CD14-positive monocyte (primary cell): ENCODE data around the gene RPS19. TPM values are rescaled to one million over a fixed set of nuclear protein-coding genes. Genes with fewer than 3 reads are reported as not detected.

Experiments used
- DNase-seq, 3 donors: peaks; one replicate each; pipeline ENCODE4 v3.0.0-alpha.2; 2011 to 2022
- H2AFZ ChIP-seq: 2 replicates; pipeline ENCODE4 v1.6.0; 2012; ENCODE audit warnings: mild to moderate bottlenecking, low read depth, low read length, inconsistent platforms; ENCODE audit not compliant: insufficient read depth, poor library complexity, severe bottlenecking
- H3K27ac ChIP-seq, 2 donors: 1 replicate in 1 of 2; 2 replicates in 1 of 2; pipeline ENCODE4 v1.5.1; 2012 to 2013; ENCODE audit warnings: low read length in 2 of 2, control low read depth in 1 of 2, inconsistent platforms in 1 of 2, low read depth in 1 of 2, mild to moderate bottlenecking in 1 of 2
- H3K27me3 ChIP-seq, 2 donors: one replicate each; pipeline versions ENCODE4 v1.6.0 to v1.6.1; 2011 to 2013; ENCODE audit warnings: low read length in 2 of 2; ENCODE audit not compliant: control insufficient read depth in 2 of 2, insufficient read depth in 2 of 2
- H3K36me3 ChIP-seq, 2 donors: replicated peaks in 1 of 2; 1 replicate in 1 of 2; 2 replicates in 1 of 2; pipeline versions ENCODE4 v1.5.1 to v1.6.1; 2012 to 2013; ENCODE audit warnings: low read length in 2 of 2, control low read depth in 1 of 2, inconsistent platforms in 1 of 2, mild to moderate bottlenecking in 1 of 2; ENCODE audit not compliant: insufficient read depth in 2 of 2, control insufficient read depth in 1 of 2
- H3K4me1 ChIP-seq, 2 donors: 1 replicate in 1 of 2; 2 replicates in 1 of 2; pipeline versions ENCODE4 v1.5.1 to v1.6.1; 2012 to 2013; ENCODE audit warnings: low read length in 2 of 2, control low read depth in 1 of 2, inconsistent platforms in 1 of 2, mild to moderate bottlenecking in 1 of 2, moderate library complexity in 1 of 2; ENCODE audit not compliant: insufficient read depth in 2 of 2, control insufficient read depth in 1 of 2
- H3K4me2 ChIP-seq: replicated peaks from 2 replicates; pipeline ENCODE3; 2012; ENCODE audit warnings: low read length, moderate library complexity, mild to moderate bottlenecking; ENCODE audit not compliant: poor library complexity, severe bottlenecking; ENCODE audit errors: extremely low read depth
- H3K4me3 ChIP-seq, 3 experiments: fragments of 200-600 bp in 1 of 3; sonication (generic) in 1 of 3; replicated peaks in 1 of 3; 1 replicate in 2 of 3; 2 replicates in 1 of 3; pipeline ENCODE4 v1.5.1; 2011 to 2013; ENCODE audit warnings: low read length in 3 of 3, mild to moderate bottlenecking in 3 of 3, control low read depth in 2 of 3, low read depth in 2 of 3, inconsistent platforms in 1 of 3, moderate library complexity in 1 of 3
- H3K79me2 ChIP-seq: 2 replicates; pipeline ENCODE4 v1.6.0; 2012; ENCODE audit warnings: mild to moderate bottlenecking, control low read depth, inconsistent platforms, low read length, moderate library complexity; ENCODE audit not compliant: insufficient read depth
- H3K9ac ChIP-seq: 2 replicates; pipeline ENCODE4 v1.6.0; 2017; ENCODE audit warnings: low read length, mild to moderate bottlenecking; ENCODE audit not compliant: insufficient read depth, poor library complexity, severe bottlenecking
- H3K9me3 ChIP-seq, 2 donors: replicated peaks in 1 of 2; 1 replicate in 1 of 2; 2 replicates in 1 of 2; pipeline versions ENCODE4 v1.5.1 to v1.6.1; 2012 to 2013; ENCODE audit warnings: low read length in 2 of 2, control low read depth in 1 of 2; ENCODE audit not compliant: control insufficient read depth in 1 of 2, insufficient read depth in 1 of 2
- H4K20me1 ChIP-seq: 2 replicates; pipeline ENCODE4 v1.6.0; 2012; ENCODE audit warnings: mild to moderate bottlenecking, low read length, control low read depth, moderate library complexity; ENCODE audit not compliant: insufficient read depth
- H3K27ac Mint-ChIP-seq, 7 donors: one replicate each; pipeline ENCODE4 v1.8.0; 2020; ENCODE audit warnings: mild to moderate bottlenecking in 7 of 7, mixed read lengths in 7 of 7, moderate library complexity in 6 of 7, inconsistent platforms in 2 of 7
- H3K27me3 Mint-ChIP-seq, 3 donors: one replicate each; pipeline ENCODE4 v1.8.0; 2021 to 2022; ENCODE audit warnings: low read depth in 3 of 3, mild to moderate bottlenecking in 3 of 3, mixed read lengths in 3 of 3, moderate library complexity in 3 of 3, inconsistent platforms in 1 of 3
- H3K36me3 Mint-ChIP-seq, 2 donors: one replicate each; pipeline ENCODE4 v1.8.0; 2020; ENCODE audit warnings: mixed read lengths in 2 of 2, inconsistent platforms in 1 of 2, mild to moderate bottlenecking in 1 of 2
- H3K4me1 Mint-ChIP-seq: one replicate; pipeline ENCODE4 v1.8.0; 2020; ENCODE audit warnings: mild to moderate bottlenecking, mixed read lengths
- H3K4me3 Mint-ChIP-seq, 2 donors: one replicate each; pipeline ENCODE4 v1.8.0; 2020; ENCODE audit warnings: mild to moderate bottlenecking in 2 of 2, mixed read lengths in 2 of 2, moderate library complexity in 1 of 2
- H3K9me3 Mint-ChIP-seq, 7 donors: one replicate each; pipeline ENCODE4 v1.8.0; 2020 to 2022; ENCODE audit warnings: mixed read lengths in 7 of 7, mild to moderate bottlenecking in 6 of 7, moderate library complexity in 6 of 7, inconsistent platforms in 2 of 7
- WGBS: methylation state at CpG from one replicate; pipeline ENCODE4 v1.1.5; 2013; ENCODE audit warnings: missing lambda C conversion rate; ENCODE audit not compliant: insufficient coverage; 5-methylcytosine and 5-hydroxymethylcytosine counted together
- intact Hi-C, 2 donors: fragments of 100-400 bp; cut with micrococcal nuclease; formaldehyde crosslinking; loops; one replicate each; pipeline versions ENCODE4 v1.15.0 to v1.15.1; 2023
- polyA plus RNA-seq, 3 donors: library from polyadenylated mRNA; depleted of rRNA in 1 of 3; unstranded in 2 of 3; stranded (reverse) in 1 of 3; fragments of 300-500 nt in 2 of 3; fragments of >200 nt in 1 of 3; fragmentation: Illumina TruSeq in 2 of 3; gene quantifications; 1 replicate in 2 of 3; 2 replicates in 1 of 3; pipeline ENCODE4 v1.2.3, GENCODE V29; 2012 to 2021
- TF ChIP-seq, protein P1 (sequence below): fragments of 200-600 bp; IDR thresholded peaks from one replicate; pipeline ENCODE4 v1.8.0; 2022; ENCODE audit warnings: antibody characterized with exemption, mild to moderate bottlenecking

Gene RPS19
- polyA plus RNA-seq, 3 donors: 1,234 to 2,117 (median 1,424) TPM

DNA sequence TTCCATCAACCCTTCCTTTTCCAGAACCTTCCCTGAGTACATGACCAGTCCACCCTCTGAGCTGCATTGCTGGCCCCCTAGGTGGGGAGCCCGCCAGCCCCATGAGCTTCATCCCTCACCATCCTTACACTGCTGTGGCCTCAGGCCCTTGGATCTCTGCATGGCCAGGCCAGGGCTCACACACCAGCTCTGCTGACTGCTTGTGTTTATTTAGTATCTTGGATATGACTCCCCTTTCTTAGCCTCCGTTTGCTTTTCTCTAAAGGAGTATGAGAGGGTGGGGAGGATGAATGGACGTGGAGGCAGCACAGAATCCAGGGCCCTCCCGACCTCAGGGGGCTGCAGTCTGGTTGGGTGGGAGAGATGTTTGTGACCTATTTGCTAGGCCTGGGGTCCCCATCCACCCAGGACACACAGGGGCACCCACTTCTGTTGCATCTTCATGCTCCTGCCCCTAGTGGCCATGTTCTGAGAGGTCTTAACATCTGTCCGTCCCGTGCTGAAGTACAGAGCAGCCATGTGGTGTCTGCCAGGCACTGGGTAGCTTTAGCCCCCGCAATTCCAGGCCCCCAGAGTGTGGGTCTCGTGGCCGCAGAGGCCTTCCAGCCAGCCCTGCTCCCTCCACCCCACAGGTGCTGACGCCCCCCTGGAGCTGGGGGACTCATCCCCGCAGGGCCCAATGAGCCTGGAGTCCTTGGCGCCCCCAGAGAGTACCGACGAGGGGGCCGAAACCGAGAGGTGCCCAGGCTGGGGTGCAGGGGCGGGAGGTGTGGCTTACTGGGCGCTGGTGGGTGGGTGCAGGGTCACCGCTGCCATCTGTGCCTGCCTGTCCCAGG is 35.9 kb downstream of the RPS19 start:
- no peak for DNase-seq
- Mint-ChIP-seq H3K36me3 (peaks cover 65 to 89% of the 10 kb centered on the region in 2 donors), H3K4me1 (peaks cover 3% of the 10 kb centered on the region), H3K27me3 (peaks cover 0 to 2% (median 0%) of the 10 kb centered on the region in 3 donors), H3K4me3 (no peak overlapping the region), H3K9me3 (peaks cover 0 to 2% (median 0%) of the 10 kb centered on the region in 7 donors), H3K27ac (peak overlapping the region in 2 of 7 donors; percentile 27 to 73)
- WGBS: 83% methylated on average over 5 of the region's 19 CpGs
- intact Hi-C loops: no loop called here
- Histone ChIP-seq H3K36me3 (peaks cover 81 to 92% of the 10 kb centered on the region in 2 donors), H3K9me3 (no peaks in the 10 kb centered on the region), H4K20me1 (peaks cover 98% of the 10 kb centered on the region), H3K9ac (no peak overlapping the region), H2AFZ (no peak overlapping the region), H3K4me1 (no peaks in the 10 kb centered on the region), H3K4me2 (no peak overlapping the region), H3K79me2 (peaks cover 45% of the 10 kb centered on the region), H3K27me3 (no peaks in the 10 kb centered on the region), H3K4me3 (no peak overlapping the region), H3K27ac (no peak overlapping the region)
- TF ChIP-seq, protein P1, sequence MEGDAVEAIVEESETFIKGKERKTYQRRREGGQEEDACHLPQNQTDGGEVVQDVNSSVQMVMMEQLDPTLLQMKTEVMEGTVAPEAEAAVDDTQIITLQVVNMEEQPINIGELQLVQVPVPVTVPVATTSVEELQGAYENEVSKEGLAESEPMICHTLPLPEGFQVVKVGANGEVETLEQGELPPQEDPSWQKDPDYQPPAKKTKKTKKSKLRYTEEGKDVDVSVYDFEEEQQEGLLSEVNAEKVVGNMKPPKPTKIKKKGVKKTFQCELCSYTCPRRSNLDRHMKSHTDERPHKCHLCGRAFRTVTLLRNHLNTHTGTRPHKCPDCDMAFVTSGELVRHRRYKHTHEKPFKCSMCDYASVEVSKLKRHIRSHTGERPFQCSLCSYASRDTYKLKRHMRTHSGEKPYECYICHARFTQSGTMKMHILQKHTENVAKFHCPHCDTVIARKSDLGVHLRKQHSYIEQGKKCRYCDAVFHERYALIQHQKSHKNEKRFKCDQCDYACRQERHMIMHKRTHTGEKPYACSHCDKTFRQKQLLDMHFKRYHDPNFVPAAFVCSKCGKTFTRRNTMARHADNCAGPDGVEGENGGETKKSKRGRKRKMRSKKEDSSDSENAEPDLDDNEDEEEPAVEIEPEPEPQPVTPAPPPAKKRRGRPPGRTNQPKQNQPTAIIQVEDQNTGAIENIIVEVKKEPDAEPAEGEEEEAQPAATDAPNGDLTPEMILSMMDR: no peak

DNA sequence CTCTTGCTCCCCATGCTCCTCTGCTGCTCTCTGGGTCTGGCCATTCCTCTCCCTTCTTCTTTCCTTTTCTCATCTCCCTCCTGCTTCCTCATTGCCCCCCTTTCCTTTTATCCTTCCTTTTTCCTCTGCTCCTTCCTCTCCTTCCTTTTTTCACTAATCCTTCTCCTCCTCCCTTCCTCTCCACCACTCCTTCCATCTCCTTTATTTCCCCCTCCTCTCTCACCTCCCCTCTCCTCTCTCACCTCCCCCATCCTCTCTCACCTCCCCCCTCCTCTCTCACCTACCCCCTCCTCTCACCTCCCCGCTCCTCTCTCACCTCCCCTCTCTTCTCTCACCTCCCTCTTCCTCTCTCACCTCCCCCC is 36.5 kb downstream of the RPS19 start:
- Mint-ChIP-seq H3K36me3 (peaks cover 66 to 89% of the 10 kb centered on the region in 2 donors), H3K4me1 (peaks cover 1% of the 10 kb centered on the region), H3K27me3 (peaks cover 0 to 2% (median 0%) of the 10 kb centered on the region in 3 donors), H3K27ac (peak overlapping the region in 2 of 7 donors; percentile 16 to 73), H3K4me3 (no peak overlapping the region), H3K9me3 (peaks cover 0 to 2% (median 0%) of the 10 kb centered on the region in 7 donors)
- Histone ChIP-seq H2AFZ (no peak overlapping the region), H4K20me1 (peaks cover 98% of the 10 kb centered on the region), H3K9me3 (no peaks in the 10 kb centered on the region), H3K4me2 (no peak overlapping the region), H3K79me2 (peaks cover 40% of the 10 kb centered on the region), H3K4me3 (no peak overlapping the region), H3K4me1 (no peaks in the 10 kb centered on the region), H3K36me3 (peaks cover 84 to 92% of the 10 kb centered on the region in 2 donors), H3K9ac (no peak overlapping the region), H3K27ac (no peak overlapping the region), H3K27me3 (no peaks in the 10 kb centered on the region)
- DNase-seq: no peak
- intact Hi-C loops: no loop called here
- TF ChIP-seq, protein P1: no peak
- WGBS: no CpG with 5 or more reads among the region's 1 CpG
